ENCODE results near the gene ABCA2. TPM values are rescaled to one million over a fixed set of nuclear protein-coding genes. Genes with fewer than 3 reads are reported as not detected.

ABCA2 gene
- total and polyA plus RNA-seq, 2 donors from 2014 or later, result 39.2 to 72.1 TPM

- Histone ChIP-seq H3K27me3 (ENCODE audit: control insufficient read depth, insufficient read depth, low read length) (peaks cover 16% of the 10 kb centered on the region), H3K9me3 (ENCODE audit: control insufficient read depth in 2 of 3, insufficient read depth in 1 of 3, low read length in 3 of 3) (no peaks in the 10 kb centered on the region)
Measured at GRCh38 chr9:137044037-137044436, 16.0 kb upstream of the ABCA2 start.

GRCh38 chr9:137042751-137043727 lies 15.0 kb upstream of the ABCA2 start:
- TF ChIP-seq CTCF (IDR thresholded peaks at IDR 0.05; ENCODE audit: borderline replicate concordance, extremely low read depth, insufficient read depth), result no peak
- intact Hi-C loops (cut with DNase I), result no loop called here
- H3K9ac ChIP-seq (ENCODE audit: low read length in 3 of 3), result no peak overlapping the region
- peaks cover 12% of the 10 kb centered on the region for H3K27me3 ChIP-seq (ENCODE audit: control insufficient read depth, insufficient read depth, low read length)
- FAIRE-seq (no peak), DNase-seq (no peak)
- no peaks in the 10 kb centered on the region for H3K36me3 ChIP-seq (ENCODE audit: control insufficient read depth in 2 of 3, insufficient read depth in 3 of 3, low read length in 3 of 3)
- H3K4me3 ChIP-seq (ENCODE audit: low read length in 3 of 3), result no peak overlapping the region
- peaks cover 0 to 21% (median 0%) of the 10 kb centered on the region in 3 donors for H3K4me1 ChIP-seq (ENCODE audit: control insufficient read depth in 2 of 3, insufficient read depth in 2 of 3, low read depth in 1 of 3, low read length in 3 of 3)
- H3K9me3 ChIP-seq (ENCODE audit: control insufficient read depth in 2 of 3, insufficient read depth in 1 of 3, low read length in 3 of 3), result no peaks in the 10 kb centered on the region
- H3K27ac ChIP-seq (ENCODE audit: low read depth in 2 of 2, low read length in 2 of 2), result peak overlapping the region; percentile 16 to 65

More at GRCh38 chr9:137044037-137044436, 16.0 kb upstream of the ABCA2 start:
- Histone ChIP-seq H3K9ac (ENCODE audit: low read length in 3 of 3) (no peak overlapping the region), H3K4me3 (ENCODE audit: low read length in 3 of 3) (no peak overlapping the region), H3K4me1 (ENCODE audit: control insufficient read depth in 2 of 3, insufficient read depth in 2 of 3, low read depth in 1 of 3, low read length in 3 of 3) (peaks cover 0 to 21% (median 0%) of the 10 kb centered on the region in 3 donors), H3K36me3 (ENCODE audit: control insufficient read depth in 2 of 3, insufficient read depth in 3 of 3, low read length in 3 of 3) (no peaks in the 10 kb centered on the region), H3K27ac (ENCODE audit: low read depth in 2 of 2, low read length in 2 of 2) (peak overlapping the region; percentile 16 to 65)
- DNase-seq (peak in 1 of 5 donors; percentile 56), FAIRE-seq (no peak)
- TF ChIP-seq CTCF (IDR thresholded peaks at IDR 0.05; ENCODE audit: borderline replicate concordance, extremely low read depth, insufficient read depth), result no peak
- intact Hi-C loops (cut with DNase I), result no loop called here

- H3K27ac ChIP-seq (ENCODE audit: low read depth in 2 of 2, low read length in 2 of 2), result no peak overlapping the region
- DNase-seq, result peak; percentile 77 to 91 (median 78)
- no peak overlapping the region for H3K9ac ChIP-seq (ENCODE audit: low read length in 3 of 3)
- intact Hi-C loops (cut with DNase I), result no loop called here
- peaks cover 0 to 21% (median 0%) of the 10 kb centered on the region in 3 donors for H3K4me1 ChIP-seq (ENCODE audit: control insufficient read depth in 2 of 3, insufficient read depth in 2 of 3, low read depth in 1 of 3, low read length in 3 of 3)
- no peak for TF ChIP-seq CTCF (IDR thresholded peaks at IDR 0.05; ENCODE audit: borderline replicate concordance, extremely low read depth, insufficient read depth)
- H3K27me3 ChIP-seq (ENCODE audit: control insufficient read depth, insufficient read depth, low read length), result peaks cover 6% of the 10 kb centered on the region
- no peak overlapping the region for H3K4me3 ChIP-seq (ENCODE audit: low read length in 3 of 3)
- FAIRE-seq, result no peak
- no peaks in the 10 kb centered on the region for H3K36me3 ChIP-seq (ENCODE audit: control insufficient read depth in 2 of 3, insufficient read depth in 3 of 3, low read length in 3 of 3)
- H3K9me3 ChIP-seq (ENCODE audit: control insufficient read depth in 2 of 3, insufficient read depth in 1 of 3, low read length in 3 of 3), result no peaks in the 10 kb centered on the region
Measured at GRCh38 chr9:137041124-137041523, 13.1 kb upstream of the ABCA2 start.

Data from kidney (tissue), 14 donors.